ENCODE data around the gene FNDC5.
"Not testable (repeated sequence)": the region's sequence is repeated elsewhere in the genome, so short reads cannot be mapped to it uniquely, and the experiment has no call there.

Gene FNDC5

GRCh38 chr1:32870615-32871363 is at the start of gene FNDC5:
Gene FNDC5, minus strand, starts transcription at chr1:32870912.
- H3K9me3 ChIP-seq (ENCODE audit: control insufficient read depth, insufficient read depth, low read length) = no peaks in the 10 kb centered on the region
- H3K4me1 ChIP-seq (ENCODE audit: insufficient read depth, low read length) = peaks cover 10% of the 10 kb centered on the region
- H3K36me3 ChIP-seq (ENCODE audit: insufficient read depth, low read length) = no peaks in the 10 kb centered on the region
- H3K9ac ChIP-seq (ENCODE audit: low read depth, low read length) = peak within 1 kb of the TSS; percentile 61; the same call in 1 of the 2 replicates

DNA sequence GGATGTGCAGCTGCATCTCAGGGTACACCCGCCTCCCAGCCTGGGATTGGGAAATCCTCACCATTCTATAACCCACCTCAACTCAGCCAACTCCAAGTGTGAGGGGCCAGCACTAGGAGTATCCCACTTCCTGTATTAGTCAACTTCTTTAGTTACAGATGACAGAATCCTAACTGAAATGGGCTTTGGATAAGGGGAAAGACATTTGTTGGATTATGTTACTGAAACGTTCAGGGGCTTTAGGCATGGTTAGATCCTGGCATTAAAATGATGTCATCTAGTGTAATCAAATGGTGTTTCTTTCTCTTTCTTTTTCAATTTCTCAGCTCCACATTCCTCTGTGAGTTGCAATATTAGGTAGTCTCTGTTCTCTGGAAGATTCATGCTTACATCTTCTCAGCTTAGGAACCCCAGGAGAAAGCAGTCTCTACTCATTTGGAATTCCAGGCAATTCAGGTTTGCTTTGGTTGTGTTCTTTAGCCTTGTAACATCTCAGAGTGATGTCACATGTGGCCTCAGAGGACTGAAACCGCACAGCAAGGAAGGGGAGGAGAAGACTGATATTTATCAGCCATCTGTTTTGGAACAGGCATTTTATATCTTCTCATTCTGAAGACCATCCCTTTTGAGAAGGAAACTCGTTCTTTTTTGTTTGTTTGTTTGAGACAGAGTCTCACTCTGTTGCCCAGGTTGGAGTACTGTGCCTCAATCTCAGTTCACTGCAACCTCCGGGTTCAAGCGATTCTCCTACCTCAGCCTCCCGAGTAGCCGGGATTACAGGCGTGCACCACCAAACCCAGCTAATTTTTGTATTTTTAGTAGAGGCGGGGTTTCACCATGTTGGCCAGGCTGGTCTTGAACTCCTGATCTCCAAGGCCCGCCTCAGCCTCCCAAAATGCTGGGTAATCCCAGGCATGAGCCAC is 49.4 kb upstream of the FNDC5 start:
- Histone ChIP-seq H3K36me3 (ENCODE audit: insufficient read depth, low read length) (no peaks in the 10 kb centered on the region), H3K9me3 (ENCODE audit: control insufficient read depth, insufficient read depth, low read length) (no peaks in the 10 kb centered on the region), H3K9ac (ENCODE audit: low read depth, low read length) (no peak overlapping the region), H3K4me1 (ENCODE audit: insufficient read depth, low read length) (no peaks in the 10 kb centered on the region)

GRCh38 chr1:32918179-32918578 is 47.5 kb upstream of the FNDC5 start:
- Histone ChIP-seq H3K4me1 (ENCODE audit: insufficient read depth, low read length) (no peaks in the 10 kb centered on the region), H3K9me3 (ENCODE audit: control insufficient read depth, insufficient read depth, low read length) (no peaks in the 10 kb centered on the region), H3K9ac (ENCODE audit: low read depth, low read length) (no peak overlapping the region), H3K36me3 (ENCODE audit: insufficient read depth, low read length) (no peaks in the 10 kb centered on the region)

GRCh38 chr1:32917521-32917920 is 46.8 kb upstream of the FNDC5 start:
- Histone ChIP-seq H3K36me3 (ENCODE audit: insufficient read depth, low read length) (no peaks in the 10 kb centered on the region), H3K4me1 (ENCODE audit: insufficient read depth, low read length) (no peaks in the 10 kb centered on the region), H3K9me3 (ENCODE audit: control insufficient read depth, insufficient read depth, low read length) (no peaks in the 10 kb centered on the region), H3K9ac (ENCODE audit: low read depth, low read length) (no peak overlapping the region)

- H3K36me3 ChIP-seq (ENCODE audit: insufficient read depth, low read length) = no peaks in the 10 kb centered on the region
- no peaks in the 10 kb centered on the region for H3K4me1 ChIP-seq (ENCODE audit: insufficient read depth, low read length)
- H3K9ac ChIP-seq (ENCODE audit: low read depth, low read length) = no peak overlapping the region
- H3K9me3 ChIP-seq (ENCODE audit: control insufficient read depth, insufficient read depth, low read length) = no peaks in the 10 kb centered on the region
These were observed 45.3 kb upstream of the FNDC5 start for GRCh38 chr1:32915766-32916706.

GRCh38 chr1:32910319-32910718 is 39.6 kb upstream of the FNDC5 start:
- Histone ChIP-seq H3K9me3 (ENCODE audit: control insufficient read depth, insufficient read depth, low read length) (no peaks in the 10 kb centered on the region), H3K4me1 (ENCODE audit: insufficient read depth, low read length) (no peaks in the 10 kb centered on the region), H3K36me3 (ENCODE audit: insufficient read depth, low read length) (no peaks in the 10 kb centered on the region)

GRCh38 chr1:32907435-32907834 is 36.7 kb upstream of the FNDC5 start:
- H3K9ac ChIP-seq (ENCODE audit: low read depth, low read length) = no peak overlapping the region
- H3K36me3 ChIP-seq (ENCODE audit: insufficient read depth, low read length) = no peaks in the 10 kb centered on the region
- no peaks in the 10 kb centered on the region for H3K9me3 ChIP-seq (ENCODE audit: control insufficient read depth, insufficient read depth, low read length)
- H3K4me1 ChIP-seq (ENCODE audit: insufficient read depth, low read length) = no peaks in the 10 kb centered on the region

More at GRCh38 chr1:32910319-32910718, 39.6 kb upstream of the FNDC5 start:
- H3K9ac ChIP-seq (ENCODE audit: low read depth, low read length) = no peak overlapping the region

GRCh38 chr1:32906654-32907053 is 35.9 kb upstream of the FNDC5 start:
- Histone ChIP-seq H3K9me3 (ENCODE audit: control insufficient read depth, insufficient read depth, low read length) (no peaks in the 10 kb centered on the region), H3K36me3 (ENCODE audit: insufficient read depth, low read length) (no peaks in the 10 kb centered on the region), H3K9ac (ENCODE audit: low read depth, low read length) (no peak overlapping the region), H3K4me1 (ENCODE audit: insufficient read depth, low read length) (no peaks in the 10 kb centered on the region)

- H3K4me1 ChIP-seq (ENCODE audit: insufficient read depth, low read length); H3K9me3 ChIP-seq (ENCODE audit: control insufficient read depth, insufficient read depth, low read length); H3K9ac ChIP-seq (ENCODE audit: low read depth, low read length); H3K36me3 ChIP-seq (ENCODE audit: insufficient read depth, low read length): not testable (repeated sequence)
These were observed 34.9 kb upstream of the FNDC5 start for GRCh38 chr1:32905588-32905987.

GRCh38 chr1:32904797-32905196 is 34.1 kb upstream of the FNDC5 start:
- Histone ChIP-seq H3K9ac (ENCODE audit: low read depth, low read length) (no peak overlapping the region), H3K4me1 (ENCODE audit: insufficient read depth, low read length) (no peaks in the 10 kb centered on the region), H3K36me3 (ENCODE audit: insufficient read depth, low read length) (no peaks in the 10 kb centered on the region), H3K9me3 (ENCODE audit: control insufficient read depth, insufficient read depth, low read length) (no peaks in the 10 kb centered on the region)

DNA sequence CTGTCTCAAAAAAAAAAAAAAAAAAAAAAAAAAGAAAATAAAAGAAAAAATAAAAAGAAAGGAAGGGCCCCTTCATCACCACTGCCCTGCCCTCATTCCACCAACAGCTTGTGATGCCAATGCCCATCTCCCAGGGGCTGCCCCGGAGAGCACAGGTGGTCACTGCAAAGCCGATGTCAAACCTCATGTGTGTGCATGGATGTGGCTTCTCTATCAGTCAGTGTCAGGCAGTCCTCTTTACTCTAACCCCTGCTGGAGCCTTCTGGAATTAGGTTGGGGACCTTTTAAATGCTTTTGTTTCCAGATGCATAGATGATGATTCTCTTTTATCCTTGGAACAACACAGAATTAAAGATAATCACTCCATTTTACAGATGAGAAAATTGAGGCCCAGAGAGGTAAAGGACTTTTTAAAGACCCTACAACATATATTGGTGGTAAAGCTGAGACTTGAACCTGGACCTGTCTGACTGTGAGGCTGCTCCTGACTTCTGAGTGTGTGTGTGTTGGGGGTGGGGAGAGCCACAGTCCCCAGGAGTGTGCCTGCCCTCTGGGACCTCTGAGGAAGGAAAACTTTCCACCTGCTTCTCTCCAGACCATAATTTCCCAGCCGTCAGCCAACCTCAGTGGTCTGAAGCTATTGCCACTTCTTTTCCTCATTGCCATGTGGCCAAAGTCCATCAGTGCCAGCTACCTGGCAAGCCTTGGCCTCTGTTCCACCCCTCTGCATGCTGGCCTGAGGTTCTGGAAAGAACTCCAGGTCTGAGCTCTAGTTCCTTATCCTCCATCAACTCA is 33.5 kb upstream of the FNDC5 start:
- Histone ChIP-seq H3K9me3 (ENCODE audit: control insufficient read depth, insufficient read depth, low read length) (no peaks in the 10 kb centered on the region), H3K9ac (ENCODE audit: low read depth, low read length) (no peak overlapping the region), H3K4me1 (ENCODE audit: insufficient read depth, low read length) (no peaks in the 10 kb centered on the region), H3K36me3 (ENCODE audit: insufficient read depth, low read length) (no peaks in the 10 kb centered on the region)

DNA sequence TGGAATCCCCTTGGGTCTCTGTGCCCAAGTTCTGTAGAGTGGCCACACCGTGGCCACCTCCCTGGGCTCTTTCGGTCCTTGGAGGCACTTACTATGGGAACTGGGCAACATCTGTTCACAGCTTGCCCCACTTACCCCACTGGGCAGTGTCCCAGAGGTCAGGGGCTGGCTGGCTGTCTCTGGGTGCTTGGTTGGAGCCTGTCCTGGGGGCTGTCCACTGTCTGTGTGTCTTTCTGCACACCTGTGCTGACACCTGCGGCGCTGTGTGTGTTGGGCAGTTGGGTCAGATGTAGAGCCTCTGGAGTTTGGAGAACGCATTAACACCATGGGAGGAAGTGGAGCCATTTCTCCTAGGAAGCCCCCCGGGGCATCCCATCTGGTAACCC is 31.8 kb upstream of the FNDC5 start:
- no peak overlapping the region for H3K9ac ChIP-seq (ENCODE audit: low read depth, low read length)
- no peaks in the 10 kb centered on the region for H3K9me3 ChIP-seq (ENCODE audit: control insufficient read depth, insufficient read depth, low read length)
- H3K36me3 ChIP-seq (ENCODE audit: insufficient read depth, low read length) = no peaks in the 10 kb centered on the region
- H3K4me1 ChIP-seq (ENCODE audit: insufficient read depth, low read length) = no peaks in the 10 kb centered on the region

DNA sequence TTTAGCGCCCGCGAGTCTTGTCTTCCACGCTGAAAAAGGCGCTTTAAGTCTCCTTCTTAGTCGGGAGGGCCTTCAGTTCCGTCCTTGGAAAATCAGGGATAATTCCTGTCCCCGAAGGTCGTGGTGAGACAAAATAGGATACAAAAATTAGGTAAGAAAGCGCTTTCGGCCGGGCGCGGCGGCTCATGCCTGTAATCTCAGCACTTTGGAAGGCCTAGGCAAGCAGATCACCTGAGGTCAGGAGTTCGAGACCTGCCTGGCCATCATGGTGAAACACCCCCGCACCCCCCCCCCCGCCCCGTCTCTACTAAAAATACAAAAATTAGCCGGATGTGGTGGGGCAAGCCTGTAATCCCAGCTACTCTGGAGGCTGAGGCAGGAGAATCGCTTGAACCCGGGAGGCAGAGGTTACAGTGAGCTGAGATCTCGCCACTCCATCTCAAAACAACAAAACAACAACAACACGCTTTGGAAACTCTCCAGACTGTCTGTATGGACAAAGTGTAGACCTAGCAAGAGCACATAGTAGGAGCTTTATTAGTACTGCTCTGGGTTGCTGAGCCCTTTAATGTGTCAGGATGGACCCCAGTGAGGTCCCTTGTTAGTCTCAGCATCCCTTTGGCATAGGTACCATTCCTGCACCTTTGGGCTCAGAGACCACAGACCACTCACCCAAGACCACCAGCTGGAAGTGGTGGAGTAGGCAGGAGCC is 31.3 kb upstream of the FNDC5 start:
- H3K36me3 ChIP-seq (ENCODE audit: insufficient read depth, low read length) = no peaks in the 10 kb centered on the region
- peak overlapping the region; percentile 73; the same call in 1 of the 2 replicates for H3K9ac ChIP-seq (ENCODE audit: low read depth, low read length)
- H3K4me1 ChIP-seq (ENCODE audit: insufficient read depth, low read length) = no peaks in the 10 kb centered on the region
- H3K9me3 ChIP-seq (ENCODE audit: control insufficient read depth, insufficient read depth, low read length) = no peaks in the 10 kb centered on the region

Measured in ES-I3 (cell line).